Ramos (cell line): ENCODE measurements around the gene C21orf58.

ENCODE experiments used
- in situ Hi-C: fragments of 300-500 bp; cut with MboI; formaldehyde crosslinking; loops from one replicate; pipeline ENCODE4 v1.14.3; 2022; ENCODE audit warnings: low sequenced_read_pairs; ENCODE audit not compliant: unreplicated experiment

The C21orf58 gene

GRCh38 chr21:46354518-46354917 lies 30.8 kb upstream of the C21orf58 start:
- in situ Hi-C loops: no loop called here

- in situ Hi-C loops: no loop called here
Observed at GRCh38 chr21:46354046-46354445, 30.4 kb upstream of the C21orf58 start.

GRCh38 chr21:46352913-46353312 lies 29.2 kb upstream of the C21orf58 start:
- in situ Hi-C loops: no loop called here

- in situ Hi-C loops: no loop called here
Observed at GRCh38 chr21:46352164-46352515, 28.5 kb upstream of the C21orf58 start.

GRCh38 chr21:46351476-46352163 lies 27.9 kb upstream of the C21orf58 start:
- in situ Hi-C loops: no loop called here

- in situ Hi-C loops: no loop called here
Observed at GRCh38 chr21:46350981-46351380, 27.3 kb upstream of the C21orf58 start.

GRCh38 chr21:46350571-46350970 lies 26.9 kb upstream of the C21orf58 start:
- in situ Hi-C loops: no loop called here

GRCh38 chr21:46349134-46349760 lies 25.6 kb upstream of the C21orf58 start:
- in situ Hi-C loops: no loop called here

- in situ Hi-C loops: no loop called here
Observed at GRCh38 chr21:46347791-46348381, 24.2 kb upstream of the C21orf58 start.

GRCh38 chr21:46347203-46347550 lies 23.5 kb upstream of the C21orf58 start:
- in situ Hi-C loops: no loop called here

GRCh38 chr21:46346296-46347202 lies 22.9 kb upstream of the C21orf58 start:
- in situ Hi-C loops: no loop called here

GRCh38 chr21:46345861-46346260 lies 22.2 kb upstream of the C21orf58 start:
- in situ Hi-C loops: no loop called here

- in situ Hi-C loops: no loop called here
Observed at GRCh38 chr21:46344219-46344915, 20.7 kb upstream of the C21orf58 start.

GRCh38 chr21:46340998-46341397 lies 17.3 kb upstream of the C21orf58 start:
- in situ Hi-C loops: no loop called here

GRCh38 chr21:46336603-46337002 lies 12.9 kb upstream of the C21orf58 start:
- in situ Hi-C loops: no loop called here

GRCh38 chr21:46334351-46335140 lies 10.9 kb upstream of the C21orf58 start:
- in situ Hi-C loops: no loop called here

- in situ Hi-C loops: no loop called here
Observed at GRCh38 chr21:46329796-46330195, 6.1 kb upstream of the C21orf58 start.

- in situ Hi-C loops: no loop called here
Observed at GRCh38 chr21:46328151-46328550, 4.5 kb upstream of the C21orf58 start.

- in situ Hi-C loops: no loop called here
Observed at GRCh38 chr21:46327711-46328110, 4.0 kb upstream of the C21orf58 start.
